ENCODE data around the gene NCS1.
A peak's percentile ranks its signal among the peaks of the same experiment; 100 is the strongest.

NCS1 gene

GRCh38 chr9:130196643-130197042 is 24.4 kb downstream of the NCS1 start:
- Histone ChIP-seq H3K9ac (no peak overlapping the region), H3K36me3 (peaks cover 0 to 3% (median 0%) of the 10 kb centered on the region in 11 experiments; a peak in 2 of 22 replicates), H3K9me3 (replicated peaks in 1 of 11) (no peaks in the 10 kb centered on the region), H3K27ac (no peak overlapping the region), H3K4me1 (peaks cover 29 to 91% (median 72%) of the 10 kb centered on the region in 10 experiments), H3K27me3 (no peaks in the 10 kb centered on the region), H3K4me3 (no peak overlapping the region), H4K20me1 (peaks cover 0 to 100% (median 93%) of the 10 kb centered on the region in 11 experiments; a peak in 20 of 22 replicates), H3K4me2 (no peak overlapping the region)
- no peak for TF ChIP-seq Cebpa-rat (IDR thresholded peaks at IDR 0.05)

GRCh38 chr9:130197386-130197785 is 25.2 kb downstream of the NCS1 start:
- Histone ChIP-seq H3K9ac (peak overlapping the region in 1 of 11 experiments; percentile 7; a peak in 1 of 22 replicates), H4K20me1 (peaks cover 0 to 96% (median 87%) of the 10 kb centered on the region in 11 experiments; a peak in 20 of 22 replicates), H3K9me3 (replicated peaks in 1 of 11) (no peaks in the 10 kb centered on the region), H3K27me3 (no peaks in the 10 kb centered on the region), H3K4me3 (no peak overlapping the region), H3K36me3 (peaks cover 0 to 7% (median 0%) of the 10 kb centered on the region in 11 experiments; a peak in 2 of 22 replicates), H3K27ac (peak overlapping the region in 2 of 11 experiments; percentile 7 to 38; a peak in 5 of 22 replicates), H3K4me1 (peaks cover 26 to 86% (median 65%) of the 10 kb centered on the region in 10 experiments), H3K4me2 (no peak overlapping the region)
- no peak for TF ChIP-seq Cebpa-rat (IDR thresholded peaks at IDR 0.05)

GRCh38 chr9:130197888-130198287 is 25.7 kb downstream of the NCS1 start:
- H3K9me3 ChIP-seq (replicated peaks in 1 of 11), result no peaks in the 10 kb centered on the region
- H3K9ac ChIP-seq, result peak overlapping the region in 1 of 11 experiments; percentile 9; a peak in 1 of 22 replicates
- H4K20me1 ChIP-seq, result peaks cover 0 to 91% (median 81%) of the 10 kb centered on the region in 11 experiments; a peak in 20 of 22 replicates
- H3K4me3 ChIP-seq, result no peak overlapping the region
- H3K27ac ChIP-seq, result peak overlapping the region in 5 of 11 experiments; percentile 32 to 66 (median 40); a peak in 8 of 22 replicates
- peaks cover 0 to 7% (median 0%) of the 10 kb centered on the region in 11 experiments; a peak in 2 of 22 replicates for H3K36me3 ChIP-seq
- peaks cover 21 to 81% (median 60%) of the 10 kb centered on the region in 10 experiments for H3K4me1 ChIP-seq
- H3K27me3 ChIP-seq, result no peaks in the 10 kb centered on the region
- no peak overlapping the region for H3K4me2 ChIP-seq
- no peak for TF ChIP-seq Cebpa-rat (IDR thresholded peaks at IDR 0.05)

- TF ChIP-seq Cebpa-rat (IDR thresholded peaks at IDR 0.05), result no peak
- no peaks in the 10 kb centered on the region for H3K27me3 ChIP-seq
- H3K4me2 ChIP-seq, result peak overlapping the region in 1 of 11 experiments; percentile 4; a peak in 1 of 22 replicates
- H4K20me1 ChIP-seq, result peaks cover 0 to 88% (median 80%) of the 10 kb centered on the region in 11 experiments; a peak in 20 of 22 replicates
- peaks cover 13 to 73% (median 52%) of the 10 kb centered on the region in 10 experiments for H3K4me1 ChIP-seq
- H3K36me3 ChIP-seq, result peaks cover 0 to 11% (median 0%) of the 10 kb centered on the region in 11 experiments; a peak in 6 of 22 replicates
- H3K9me3 ChIP-seq (replicated peaks in 1 of 11), result no peaks in the 10 kb centered on the region
- H3K9ac ChIP-seq, result 0 out of 22 replicates have a peak overlapping the region, but pooled peaks of 1 of the 11 experiments have one; percentile 9
- H3K27ac ChIP-seq, result peak overlapping the region in 5 of 11 experiments; percentile 32 to 66 (median 40); a peak in 7 of 22 replicates
- H3K4me3 ChIP-seq, result no peak overlapping the region
Observed at GRCh38 chr9:130198501-130199179, 26.4 kb downstream of the NCS1 start.

- TF ChIP-seq Cebpa-rat (IDR thresholded peaks at IDR 0.05), result no peak
- Histone ChIP-seq H3K9ac (peak overlapping the region in 1 of 11 experiments; percentile 13; a peak in 1 of 22 replicates), H3K4me1 (peaks cover 4 to 63% (median 42%) of the 10 kb centered on the region in 10 experiments), H3K27ac (no peak overlapping the region; a peak in 1 of 22 replicates), H3K4me2 (peak overlapping the region in 9 of 11 experiments; percentile 47 to 78 (median 62); a peak in 17 of 22 replicates), H3K4me3 (no peak overlapping the region), H4K20me1 (peaks cover 0 to 80% (median 71%) of the 10 kb centered on the region in 11 experiments; a peak in 20 of 22 replicates), H3K36me3 (peaks cover 0 to 14% (median 0%) of the 10 kb centered on the region in 11 experiments; a peak in 7 of 22 replicates), H3K27me3 (no peaks in the 10 kb centered on the region), H3K9me3 (replicated peaks in 1 of 11) (no peaks in the 10 kb centered on the region)
Observed at GRCh38 chr9:130199605-130200004, 27.4 kb downstream of the NCS1 start.

- H3K4me2 ChIP-seq, result peak overlapping the region in 9 of 11 experiments; percentile 47 to 78 (median 62); a peak in 18 of 22 replicates
- TF ChIP-seq Cebpa-rat (IDR thresholded peaks at IDR 0.05), result no peak
- H3K27ac ChIP-seq, result peak overlapping the region in 1 of 11 experiments; percentile 33; a peak in 1 of 22 replicates
- H3K27me3 ChIP-seq, result no peaks in the 10 kb centered on the region
- H3K4me3 ChIP-seq, result no peak overlapping the region
- peaks cover 0 to 21% (median 0%) of the 10 kb centered on the region in 11 experiments; a peak in 7 of 22 replicates for H3K36me3 ChIP-seq
- H4K20me1 ChIP-seq, result peaks cover 0 to 73% (median 64%) of the 10 kb centered on the region in 11 experiments; a peak in 19 of 22 replicates
- no peaks in the 10 kb centered on the region for H3K9me3 ChIP-seq (replicated peaks in 1 of 11)
- peak overlapping the region in 3 of 11 experiments; percentile 13 to 46 (median 18); a peak in 3 of 22 replicates for H3K9ac ChIP-seq
- H3K4me1 ChIP-seq, result peaks cover 0 to 57% (median 36%) of the 10 kb centered on the region in 10 experiments; a peak in 17 of 20 replicates
Observed at GRCh38 chr9:130200038-130200849, 28.0 kb downstream of the NCS1 start.

- no peak overlapping the region for H3K4me2 ChIP-seq
- H3K4me3 ChIP-seq, result no peak overlapping the region
- no peaks in the 10 kb centered on the region for H3K9me3 ChIP-seq (replicated peaks in 1 of 11)
- H3K9ac ChIP-seq, result peak overlapping the region in 1 of 11 experiments; percentile 13; a peak in 1 of 22 replicates
- H4K20me1 ChIP-seq, result peaks cover 0 to 72% (median 59%) of the 10 kb centered on the region in 11 experiments; a peak in 17 of 22 replicates
- no peak for TF ChIP-seq Cebpa-rat (IDR thresholded peaks at IDR 0.05)
- H3K27ac ChIP-seq, result no peak overlapping the region
- peaks cover 0 to 45% (median 25%) of the 10 kb centered on the region in 10 experiments; a peak in 16 of 20 replicates for H3K4me1 ChIP-seq
- H3K36me3 ChIP-seq, result peaks cover 0 to 23% (median 0%) of the 10 kb centered on the region in 11 experiments; a peak in 8 of 22 replicates
- no peaks in the 10 kb centered on the region for H3K27me3 ChIP-seq
Observed at GRCh38 chr9:130201399-130201873, 29.2 kb downstream of the NCS1 start.

- Histone ChIP-seq H3K36me3 (peaks cover 0 to 23% (median 0%) of the 10 kb centered on the region in 11 experiments; a peak in 8 of 22 replicates), H3K9ac (no peak overlapping the region), H3K4me1 (peaks cover 0 to 44% (median 23%) of the 10 kb centered on the region in 10 experiments; a peak in 16 of 20 replicates), H3K27me3 (no peaks in the 10 kb centered on the region), H3K9me3 (replicated peaks in 1 of 11) (no peaks in the 10 kb centered on the region), H3K4me2 (no peak overlapping the region), H3K27ac (no peak overlapping the region), H4K20me1 (peaks cover 0 to 72% (median 55%) of the 10 kb centered on the region in 11 experiments; a peak in 17 of 22 replicates), H3K4me3 (no peak overlapping the region)
- TF ChIP-seq Cebpa-rat (IDR thresholded peaks at IDR 0.05), result no peak
Observed at GRCh38 chr9:130201974-130202373, 29.8 kb downstream of the NCS1 start.
